Esophagus muscularis mucosa (tissue), 4 donors: ENCODE data around the gene CKLF. TPM values are rescaled to one million over a fixed set of nuclear protein-coding genes. Genes with fewer than 3 reads are reported as not detected.
A peak's percentile ranks its signal among the peaks of the same experiment; 100 is the strongest.

Source experiments
- DNase-seq: peaks from one replicate; pipeline ENCODE4 v3.0.0-alpha.2; 2017; ENCODE audit errors: extremely low spot score
- H3K27ac ChIP-seq, 4 donors: fragments of 200-600 bp; sonication (generic); replicated peaks in 1 of 4; 1 replicate in 3 of 4; 2 replicates in 1 of 4; pipeline ENCODE4 v1.5.1; 2016 to 2019; ENCODE audit warnings: mild to moderate bottlenecking in 1 of 4
- H3K27me3 ChIP-seq, 4 donors: fragments of 200-600 bp; sonication (generic); one replicate each; pipeline versions ENCODE4 v1.5.1 to v1.6.0; 2016 to 2019
- H3K36me3 ChIP-seq, 4 donors: fragments of 200-600 bp; sonication (generic); one replicate each; pipeline ENCODE4 v1.5.1; 2016 to 2019
- H3K4me1 ChIP-seq, 4 donors: fragments of 200-600 bp; sonication (generic); one replicate each; pipeline ENCODE4 v1.5.1; 2016 to 2019
- H3K4me3 ChIP-seq, 4 donors: fragments of 200-600 bp; sonication (generic); 1 replicate in 2 of 4; 2 replicates in 2 of 4; pipeline ENCODE4 v1.5.1; 2016 to 2019; ENCODE audit warnings: mild to moderate bottlenecking in 4 of 4, moderate library complexity in 1 of 4
- H3K9me3 ChIP-seq, 4 donors: fragments of 200-600 bp; sonication (generic); 1 replicate in 3 of 4; 2 replicates in 1 of 4; pipeline ENCODE4 v1.5.1; 2016 to 2019
- CTCF ChIP-seq, 3 experiments: fragments of 200-600 bp in 2 of 3; fragments of 450-650 bp in 1 of 3; sonication (generic) in 2 of 3; IDR thresholded peaks; one replicate each; pipeline ENCODE4 v1.5.1; 2017 to 2019; ENCODE audit warnings: antibody characterized with exemption in 3 of 3, mild to moderate bottlenecking in 2 of 3, moderate library complexity in 1 of 3
- EP300 ChIP-seq: sonication (generic); formaldehyde crosslinking; IDR thresholded peaks from one replicate; pipeline ENCODE4 v1.6.1; 2017; ENCODE audit warnings: antibody characterized with exemption
- POLR2A ChIP-seq: fragments of 450-650 bp; IDR thresholded peaks from one replicate; pipeline ENCODE4 v1.6.1; 2017; ENCODE audit warnings: antibody characterized with exemption, moderate library complexity, mild to moderate bottlenecking, low read depth
- POLR2AphosphoS5 ChIP-seq, 2 donors: sonication (generic); formaldehyde crosslinking; IDR thresholded peaks; one replicate each; pipeline ENCODE4 v1.6.1; 2017; ENCODE audit warnings: antibody characterized with exemption in 2 of 2
- WGBS: methylation state at CpG from one replicate; pipeline ENCODE4 v1.1.5; 2018; 5-methylcytosine and 5-hydroxymethylcytosine counted together
- intact Hi-C: fragments of 100-400 bp; cut with DNase I; formaldehyde crosslinking; loops from one replicate; pipeline ENCODE4 v1.15.1; 2023
- total RNA-seq, 4 donors: library from RNA; depleted of rRNA; stranded (reverse); fragments of >200 nt; gene quantifications; one replicate each; pipeline versions ENCODE4 v1.1.0 to v1.2.1, GENCODE V29; 2016

CKLF gene
- total RNA-seq, 4 donors from 2014 or later, result 18.1 to 28.2 (median 24.2) TPM

GRCh38 chr16:66519482-66520373 lies 32.6 kb upstream of the CKLF start:
- no peak for TF ChIP-seq CTCF (IDR thresholded peaks at IDR 0.05)
- TF ChIP-seq POLR2A, result no peak
- TF ChIP-seq POLR2AphosphoS5 (IDR thresholded peaks at IDR 0.05), result no peak
- TF ChIP-seq EP300, result no peak
- DNase-seq, result no peak
- H3K4me3 ChIP-seq, result no peak overlapping the region
- no peaks in the 10 kb centered on the region for H3K9me3 ChIP-seq
- peaks cover 4 to 41% (median 14%) of the 10 kb centered on the region in 4 donors for H3K36me3 ChIP-seq
- peak overlapping the region; percentile 58 to 93 (median 72) for H3K27ac ChIP-seq
- H3K27me3 ChIP-seq, result no peaks in the 10 kb centered on the region
- H3K4me1 ChIP-seq, result peaks cover 69 to 96% (median 89%) of the 10 kb centered on the region in 4 donors
- intact Hi-C loops, result no loop called here
- 85% methylated on average over 11 of the region's 11 CpGs for WGBS

GRCh38 chr16:66520406-66521170 lies 31.8 kb upstream of the CKLF start:
- DNase-seq, result no peak
- Histone ChIP-seq H3K27me3 (no peaks in the 10 kb centered on the region), H3K9me3 (no peaks in the 10 kb centered on the region), H3K36me3 (peaks cover 4 to 44% (median 20%) of the 10 kb centered on the region in 4 donors), H3K27ac (peak overlapping the region; percentile 58 to 93 (median 72)), H3K4me3 (no peak overlapping the region), H3K4me1 (peaks cover 63 to 95% (median 86%) of the 10 kb centered on the region in 4 donors)
- TF ChIP-seq POLR2A, result no peak
- TF ChIP-seq POLR2AphosphoS5 (IDR thresholded peaks at IDR 0.05), result peak in 1 of 2 donors; percentile 22
- intact Hi-C loops, result no loop called here
- WGBS, result 73% methylated on average over 13 of the region's 14 CpGs

GRCh38 chr16:66521252-66521713 lies 31.1 kb upstream of the CKLF start:
- H3K4me1 ChIP-seq, result peaks cover 56 to 88% (median 79%) of the 10 kb centered on the region in 4 donors
- H3K27ac ChIP-seq, result peak overlapping the region; percentile 50 to 93 (median 70)
- H3K36me3 ChIP-seq, result peaks cover 4 to 50% (median 27%) of the 10 kb centered on the region in 4 donors
- no peak overlapping the region for H3K4me3 ChIP-seq
- no peak for TF ChIP-seq POLR2AphosphoS5 (IDR thresholded peaks at IDR 0.05)
- TF ChIP-seq POLR2A, result no peak
- TF ChIP-seq EP300, result no peak
- TF ChIP-seq CTCF (IDR thresholded peaks at IDR 0.05), result no peak
- no peak for DNase-seq
- no peaks in the 10 kb centered on the region for H3K9me3 ChIP-seq
- intact Hi-C loops, result no loop called here
- H3K27me3 ChIP-seq, result no peaks in the 10 kb centered on the region
- WGBS, result 56% methylated on average over 2 of the region's 5 CpGs

GRCh38 chr16:66521951-66522771 lies 30.2 kb upstream of the CKLF start:
- TF ChIP-seq EP300 (no peak), POLR2A (no peak), CTCF (IDR thresholded peaks at IDR 0.05) (no peak), POLR2AphosphoS5 (IDR thresholded peaks at IDR 0.05) (no peak)

More at GRCh38 chr16:66521951-66522771, 30.2 kb upstream of the CKLF start:
- Histone ChIP-seq H3K4me3 (no peak overlapping the region), H3K27ac (peak overlapping the region; percentile 50 to 93 (median 70)), H3K9me3 (no peaks in the 10 kb centered on the region), H3K4me1 (peaks cover 49 to 80% (median 70%) of the 10 kb centered on the region in 4 donors), H3K27me3 (no peaks in the 10 kb centered on the region), H3K36me3 (peaks cover 4 to 59% (median 36%) of the 10 kb centered on the region in 4 donors)
- WGBS, result 66% methylated on average over 15 of the region's 17 CpGs
- intact Hi-C loops, result no loop called here
- DNase-seq, result no peak
